HepG2 (cell line): ENCODE results near the gene PTPRC. TPM values are rescaled to one million over a fixed set of nuclear protein-coding genes. Genes with fewer than 3 reads are reported as not detected.

Experiments used
- ATAC-seq: fragments of 200-7000 bp; cut with Tn5 transposase; 3 replicates; pipeline ENCODE4 v1.9.1; 2020; ENCODE audit warnings: mild to moderate bottlenecking, moderate library complexity
- BruUV-seq: library from RNA; stranded (reverse); fragments of 400-500 nt; replicated peaks from 2 replicates; lab custom pipeline; 2021; lab: Mats Ljungman, UMichigan
- CTCF ChIA-PET: fragments of 300-600 bp; formaldehyde crosslinking; extraction: SDS; loops from one replicate; lab custom pipeline; 2021; ENCODE audit warnings: low total read pairs, inconsistent platforms, low intra/inter-chr PET ratio; lab: Yijun Ruan, JAX
- POLR2A ChIA-PET: fragments of 350-600 bp; sonication (Branson Sonifier 250); formaldehyde crosslinking; loops from one replicate; lab custom pipeline; 2020; ENCODE audit warnings: antibody characterized with exemption, inconsistent platforms; lab: Yijun Ruan, JAX
- DNase-seq: peaks from one replicate; pipeline ENCODE4 v3.0.0-alpha.2; 2015; ENCODE audit warnings: low spot score
- FAIRE-seq: peaks from 3 replicates; lab custom pipeline; 2011; peaks lifted over from hg19 to GRCh38; lab: Jason Lieb, UNC
- H2AFZ ChIP-seq: one replicate; pipeline ENCODE4 v1.6.1; 2011; ENCODE audit warnings: low read length, inconsistent platforms
- H3K27ac ChIP-seq: fragments of 300-600 bp; 3 replicates; pipeline ENCODE4 v1.8.0; 2011; ENCODE audit warnings: mixed run types, mild to moderate bottlenecking, mixed read lengths, low read length, inconsistent platforms; ENCODE audit not compliant: insufficient read depth; ENCODE audit errors: extremely low read length
- H3K27me3 ChIP-seq, 2 experiments: fragments of 200-600 bp in 1 of 2; 2 replicates in 1 of 2; 3 replicates in 1 of 2; pipeline versions ENCODE4 v1.6.0 to v1.8.0; 2011; ENCODE audit warnings: low read length in 2 of 2, mild to moderate bottlenecking in 2 of 2, moderate library complexity in 2 of 2, inconsistent platforms in 1 of 2; ENCODE audit not compliant: insufficient read depth in 2 of 2, control insufficient read depth in 1 of 2
- H3K36me3 ChIP-seq, 2 experiments: fragments of 200-600 bp in 1 of 2; replicated peaks in 1 of 2; 2 replicates in 1 of 2; 3 replicates in 1 of 2; pipeline versions ENCODE4 v1.5.1 to v1.8.0; 2011; ENCODE audit warnings: low read length in 2 of 2, inconsistent platforms in 1 of 2; ENCODE audit not compliant: insufficient read depth in 2 of 2, control insufficient read depth in 1 of 2
- H3K4me1 ChIP-seq: 2 replicates; pipeline ENCODE4 v1.5.1; 2012; ENCODE audit warnings: low read length, inconsistent platforms; ENCODE audit not compliant: insufficient read depth
- H3K4me2 ChIP-seq: 2 replicates; pipeline ENCODE4 v1.6.0; 2011; ENCODE audit warnings: low read depth, low read length, inconsistent platforms
- H3K4me3 ChIP-seq, 3 experiments: fragments of 200-600 bp in 1 of 3; sonication (generic), shearing (Covaris generic) in 1 of 3; replicated peaks in 1 of 3; 2 replicates each; pipeline ENCODE4 v1.5.1; 2011 to 2016; ENCODE audit warnings: low read length in 3 of 3, inconsistent platforms in 2 of 3, low read depth in 2 of 3, mild to moderate bottlenecking in 2 of 3, control low read depth in 1 of 3, mixed read lengths in 1 of 3; ENCODE audit not compliant: insufficient read depth in 1 of 3
- H3K79me2 ChIP-seq: one replicate; pipeline ENCODE4 v1.6.1; 2011; ENCODE audit warnings: low read length, inconsistent platforms; ENCODE audit not compliant: insufficient read depth
- H3K9ac ChIP-seq: 2 replicates; pipeline ENCODE4 v1.6.0; 2011; ENCODE audit warnings: mild to moderate bottlenecking, low read depth, low read length, inconsistent platforms; ENCODE audit not compliant: insufficient read depth
- H3K9me3 ChIP-seq: 2 replicates; pipeline ENCODE4 v1.5.1; 2012; ENCODE audit warnings: mild to moderate bottlenecking, low read length
- H4K20me1 ChIP-seq: 2 replicates; pipeline ENCODE4 v1.6.0; 2011; ENCODE audit warnings: inconsistent platforms, mild to moderate bottlenecking, low read length, moderate library complexity; ENCODE audit not compliant: insufficient read depth
- CREM ChIP-seq, 2 experiments: sonication (generic) in 1 of 2; formaldehyde crosslinking in 1 of 2; IDR thresholded peaks; 2 replicates each; pipeline versions ENCODE4 v1.4.0 to v1.6.1; 2016 to 2020; ENCODE audit warnings: antibody characterized with exemption in 1 of 2, mild to moderate bottlenecking in 1 of 2, missing genetic modification reagents in 1 of 2
- KLF11 ChIP-seq: IDR thresholded peaks from 2 replicates; pipeline ENCODE4 v1.6.1; 2016; ENCODE audit warnings: missing compliant biosample characterization
- RAD51 ChIP-seq: fragments of 450-650 bp; IDR thresholded peaks from 2 replicates; pipeline ENCODE4 v1.6.1; 2016; ENCODE audit warnings: borderline replicate concordance
- RBM22 ChIP-seq: fragments of 200-400 bp; formaldehyde crosslinking; optimal IDR thresholded peaks from 2 replicates; pipeline ENCODE3; 2017; ENCODE audit warnings: mild to moderate bottlenecking, low read length, moderate library complexity
- ZNF367 ChIP-seq: sonication (generic); formaldehyde crosslinking; IDR thresholded peaks from 2 replicates; pipeline ENCODE4 v1.4.0; 2020; ENCODE audit warnings: missing genetic modification reagents, borderline replicate concordance
- ZNF672 ChIP-seq: sonication (generic); formaldehyde crosslinking; IDR thresholded peaks from 2 replicates; pipeline ENCODE4 v1.8.1; 2022; ENCODE audit warnings: missing genetic modification reagents
- WGBS: methylation state at CpG from one replicate; pipeline ENCODE4 v1.1.6; 2017; ENCODE audit warnings: low lambda C conversion rate; 5-methylcytosine and 5-hydroxymethylcytosine counted together
- in situ Hi-C: cut with HindIII; loops from 2 replicates; pipeline ENCODE4 v1.10.0; 2017; ENCODE audit warnings: low pct_unique_long_range_greater_than_20kb; ENCODE audit not compliant: extremely low pct_ligation_motif_present
- intact Hi-C: fragments of 100-400 bp; cut with micrococcal nuclease; formaldehyde crosslinking; loops from one replicate; pipeline ENCODE4 v1.10.0; 2022; ENCODE audit not compliant: unreplicated experiment
- polyA plus RNA-seq, 8 experiments: library from polyadenylated mRNA; depleted of rRNA in 3 of 8; stranded (reverse) in 7 of 8; unstranded in 1 of 8; fragments of >200 nt; fragmentation: Illumina TruSeq in 4 of 8; extraction: Trizol in 4 of 8; gene quantifications; 2 replicates each; pipeline versions ENCODE4 v1.2.1 to v1.2.3, GENCODE V29; 2011 to 2016; ENCODE audit warnings: low read depth in 4 of 8, missing spikeins in 1 of 8, mixed read lengths in 1 of 8; ENCODE audit not compliant: insufficient read depth in 1 of 8
- total RNA-seq, 5 experiments: library from RNA; depleted of rRNA; stranded (reverse); fragments of >200 nt; fragmentation: Illumina TruSeq; extraction: Trizol; gene quantifications; 2 replicates each; pipeline ENCODE4 v1.2.3, GENCODE V29; 2016; ENCODE audit warnings: low read depth in 1 of 5
- TF ChIP-seq, protein P1 (sequence below): sonication (generic); formaldehyde crosslinking; IDR thresholded peaks from 2 replicates; pipeline ENCODE4 v1.5.1; 2020; ENCODE audit warnings: missing genetic modification reagents, mild to moderate bottlenecking, borderline replicate concordance

The PTPRC gene
- total and polyA plus RNA-seq, 2 of the 13 experiments (the other 11 are each of a cell fraction or from before 2014, with no cell fraction given), result not detected

DNA sequence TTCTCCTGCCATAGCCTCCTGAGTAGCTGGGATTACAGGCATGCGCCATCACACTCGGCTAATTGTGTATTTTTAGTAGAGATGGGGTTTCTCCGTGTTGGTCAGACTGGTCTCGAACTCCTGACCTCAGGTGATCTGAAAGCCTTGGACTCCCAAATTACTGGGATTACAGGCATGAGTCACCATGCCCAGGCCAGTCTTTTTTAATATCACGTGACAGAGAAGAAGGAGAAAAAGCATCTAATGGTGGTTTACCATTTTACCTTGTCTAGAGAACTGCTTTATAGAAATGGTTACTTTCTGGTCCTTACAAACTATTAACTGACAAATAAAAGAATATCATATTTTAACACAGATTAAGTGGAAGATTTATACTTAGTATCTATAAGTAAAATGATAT, 168.0 kb downstream of the PTPRC start:
- Histone ChIP-seq H3K27ac (no peak overlapping the region), H3K4me2 (no peak overlapping the region), H3K9ac (no peak overlapping the region), H3K9me3 (peaks cover 24% of the 10 kb centered on the region; the same call in 1 of the 2 replicates), H2AFZ (no peak overlapping the region), H3K4me1 (no peaks in the 10 kb centered on the region), H3K27me3 (no peaks in the 10 kb centered on the region), H3K4me3 (no peak overlapping the region), H3K79me2 (no peaks in the 10 kb centered on the region), H3K36me3 (no peaks in the 10 kb centered on the region), H4K20me1 (no peaks in the 10 kb centered on the region)
- in situ Hi-C loops (no loop called here), intact Hi-C loops (no loop called here)
- no peak for ATAC-seq
- no TSS peak for BruUV-seq
- DNase-seq, result no peak
- ChIA-PET CTCF (no interaction called here), POLR2A (no interaction called here)
- no peak for FAIRE-seq
- TF ChIP-seq ZNF367, result no peak
- no peak for TF ChIP-seq KLF11 (CRISPR knock-in tag)
- TF ChIP-seq RBM22, result no peak
- TF ChIP-seq, protein P1, sequence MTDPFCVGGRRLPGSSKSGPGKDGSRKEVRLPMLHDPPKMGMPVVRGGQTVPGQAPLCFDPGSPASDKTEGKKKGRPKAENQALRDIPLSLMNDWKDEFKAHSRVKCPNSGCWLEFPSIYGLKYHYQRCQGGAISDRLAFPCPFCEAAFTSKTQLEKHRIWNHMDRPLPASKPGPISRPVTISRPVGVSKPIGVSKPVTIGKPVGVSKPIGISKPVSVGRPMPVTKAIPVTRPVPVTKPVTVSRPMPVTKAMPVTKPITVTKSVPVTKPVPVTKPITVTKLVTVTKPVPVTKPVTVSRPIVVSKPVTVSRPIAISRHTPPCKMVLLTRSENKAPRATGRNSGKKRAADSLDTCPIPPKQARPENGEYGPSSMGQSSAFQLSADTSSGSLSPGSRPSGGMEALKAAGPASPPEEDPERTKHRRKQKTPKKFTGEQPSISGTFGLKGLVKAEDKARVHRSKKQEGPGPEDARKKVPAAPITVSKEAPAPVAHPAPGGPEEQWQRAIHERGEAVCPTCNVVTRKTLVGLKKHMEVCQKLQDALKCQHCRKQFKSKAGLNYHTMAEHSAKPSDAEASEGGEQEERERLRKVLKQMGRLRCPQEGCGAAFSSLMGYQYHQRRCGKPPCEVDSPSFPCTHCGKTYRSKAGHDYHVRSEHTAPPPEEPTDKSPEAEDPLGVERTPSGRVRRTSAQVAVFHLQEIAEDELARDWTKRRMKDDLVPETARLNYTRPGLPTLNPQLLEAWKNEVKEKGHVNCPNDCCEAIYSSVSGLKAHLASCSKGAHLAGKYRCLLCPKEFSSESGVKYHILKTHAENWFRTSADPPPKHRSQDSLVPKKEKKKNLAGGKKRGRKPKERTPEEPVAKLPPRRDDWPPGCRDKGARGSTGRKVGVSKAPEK, result no peak
- TF ChIP-seq ZNF672, result no peak
- no peak for TF ChIP-seq CREM (IDR thresholded peaks at IDR 0.05)
- TF ChIP-seq CREM (CRISPR knock-in tag; IDR thresholded peaks at IDR 0.05), result no peak
- peak; percentile 62; the same call in 1 of the 2 replicates for TF ChIP-seq RAD51
- WGBS, result 24% methylated on average over 5 of the region's 5 CpGs

Other genes starting within 250 kb of the PTPRC start
- gene ATP6V1G3, start 98.4 kb upstream of the PTPRC start, total RNA-seq (2016; rRNA removed; fragmentation: Illumina TruSeq; extraction: Trizol), result not detected in 2 replicates
- gene ATP6V1G3, start 98.4 kb upstream of the PTPRC start, polyA plus RNA-seq (2011; rRNA removed), result not detected in 2 replicates